Hepatocyte (in vitro differentiated cells): ENCODE measurements around the gene CMTM8. TPM values are rescaled to one million over a fixed set of nuclear protein-coding genes. Genes with fewer than 3 reads are reported as not detected.

Experiments
- DNase-seq: peaks from one replicate; pipeline ENCODE4 v3.0.0-alpha.2; 2016; ENCODE audit warnings: low spot score
- H2AFZ ChIP-seq: fragments of 200-600 bp; sonication (generic); 2 replicates; pipeline ENCODE4 v1.6.0; 2016; ENCODE audit warnings: antibody characterized with exemption, mild to moderate bottlenecking
- H3K27ac ChIP-seq: fragments of 200-600 bp; sonication (generic); 2 replicates; pipeline ENCODE4 v1.5.1; 2016; ENCODE audit warnings: mild to moderate bottlenecking
- H3K27me3 ChIP-seq: fragments of 200-600 bp; sonication (generic); 2 replicates; pipeline ENCODE4 v1.6.1; 2016
- H3K36me3 ChIP-seq: fragments of 200-600 bp; sonication (generic); replicated peaks from 2 replicates; pipeline ENCODE4 v1.5.1; 2016; ENCODE audit warnings: low read depth; ENCODE audit not compliant: insufficient read depth
- H3K4me1 ChIP-seq: fragments of 200-600 bp; sonication (generic); 2 replicates; pipeline ENCODE4 v1.5.1; 2016; ENCODE audit warnings: mild to moderate bottlenecking, moderate library complexity; ENCODE audit not compliant: insufficient read depth
- H3K4me2 ChIP-seq: fragments of 200-600 bp; sonication (generic); 2 replicates; pipeline ENCODE4 v1.6.0; 2016
- H3K4me3 ChIP-seq: fragments of 200-600 bp; sonication (generic); 2 replicates; pipeline ENCODE4 v1.5.1; 2016; ENCODE audit warnings: mild to moderate bottlenecking
- H3K79me2 ChIP-seq: fragments of 200-600 bp; sonication (generic); 2 replicates; pipeline ENCODE4 v1.6.0; 2017; ENCODE audit warnings: mild to moderate bottlenecking
- H3K9me2 ChIP-seq: fragments of 200-600 bp; sonication (generic); replicated peaks from 2 replicates; pipeline ENCODE4 v1.6.0; 2017; ENCODE audit warnings: mild to moderate bottlenecking; ENCODE audit not compliant: insufficient read depth
- H3K9me3 ChIP-seq: fragments of 200-600 bp; sonication (generic); 2 replicates; pipeline ENCODE4 v1.5.1; 2016; ENCODE audit warnings: low read depth, mild to moderate bottlenecking
- H4K20me1 ChIP-seq: fragments of 200-600 bp; sonication (generic); 2 replicates; pipeline ENCODE4 v1.6.0; 2016; ENCODE audit warnings: mild to moderate bottlenecking; ENCODE audit not compliant: insufficient read depth, poor library complexity, severe bottlenecking
- CTCF ChIP-seq: fragments of 200-600 bp; sonication (generic); IDR thresholded peaks from 2 replicates; pipeline ENCODE4 v1.5.1; 2016; ENCODE audit warnings: antibody characterized with exemption, mild to moderate bottlenecking; ENCODE audit not compliant: poor library complexity
- EZH2 ChIP-seq: fragments of 200-600 bp; sonication (generic); IDR thresholded peaks from 2 replicates; pipeline ENCODE4 v1.6.1; 2016; ENCODE audit warnings: antibody characterized with exemption, mild to moderate bottlenecking, borderline replicate concordance
- EZH2phosphoT487 ChIP-seq: fragments of 200-600 bp; sonication (generic); IDR thresholded peaks from one replicate; pipeline ENCODE4 v1.6.1; 2018; ENCODE audit warnings: antibody characterized with exemption, mild to moderate bottlenecking, low read depth, moderate library complexity; ENCODE audit not compliant: unreplicated experiment, severe bottlenecking
- WGBS: methylation state at CpG from one replicate; pipeline ENCODE4 v1.1.6; 2016; ENCODE audit warnings: low lambda C conversion rate; ENCODE audit errors: missing lambda C conversion rate; 5-methylcytosine and 5-hydroxymethylcytosine counted together
- polyA plus RNA-seq: library from polyadenylated mRNA; unstranded; fragments of >200 nt; fragmentation: Nextera tagmentation; extraction: Ambion mirVana; gene quantifications from 2 replicates; pipeline ENCODE4 v1.2.1, GENCODE V29; 2016
- total RNA-seq: library from RNA; depleted of rRNA; stranded (reverse); fragments of >200 nt; gene quantifications from 2 replicates; pipeline ENCODE4 v1.2.3, GENCODE V29; 2014

CMTM8 gene
- total and polyA plus RNA-seq, 2 experiments from 2014 or later, result 20.7 to 34.1 TPM

DNA sequence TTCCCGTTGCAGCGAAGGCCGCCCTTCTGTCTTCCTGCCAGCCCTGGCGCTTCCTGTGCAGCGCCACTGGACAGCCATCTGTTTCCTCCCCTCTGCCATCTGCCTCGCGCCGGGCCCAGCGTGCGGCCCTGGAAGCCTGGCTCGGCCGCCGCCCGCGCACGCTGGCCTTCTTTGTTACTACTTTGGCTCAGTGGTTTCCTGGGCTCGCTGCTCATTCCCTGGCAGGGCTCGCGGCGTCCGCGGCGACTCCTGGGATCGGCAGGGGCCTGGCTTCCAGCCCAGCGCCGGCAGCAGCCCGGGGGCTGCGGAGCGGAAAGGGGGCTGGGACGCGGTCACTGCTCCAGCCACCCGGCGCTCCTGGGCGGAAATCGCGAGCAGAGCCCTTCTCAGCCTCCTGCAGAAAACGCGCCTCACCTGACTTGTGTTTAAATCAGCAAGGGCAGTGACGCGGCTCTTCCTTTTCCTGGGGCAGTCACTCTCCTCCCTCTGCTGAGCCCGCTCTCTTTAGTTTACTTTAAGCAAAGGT, 163.1 kb downstream of the CMTM8 start:
- H3K9me2 ChIP-seq, result no peaks in the 10 kb centered on the region
- peaks cover 10% of the 10 kb centered on the region for H3K4me1 ChIP-seq
- no peaks in the 10 kb centered on the region for H3K9me3 ChIP-seq
- peak; percentile 69 for DNase-seq
- no peaks in the 10 kb centered on the region for H3K36me3 ChIP-seq
- no peak for TF ChIP-seq EZH2
- no peak for TF ChIP-seq CTCF
- TF ChIP-seq EZH2phosphoT487, result no peak
- peaks cover 37% of the 10 kb centered on the region for H3K79me2 ChIP-seq
- peak overlapping the region; percentile 87 for H3K4me2 ChIP-seq
- H3K27me3 ChIP-seq, result no peaks in the 10 kb centered on the region
- H4K20me1 ChIP-seq, result no peaks in the 10 kb centered on the region
- peak overlapping the region; percentile 86 for H3K27ac ChIP-seq
- peak overlapping the region; percentile 22 for H3K4me3 ChIP-seq
- peak overlapping the region; percentile 92 for H2AFZ ChIP-seq
- WGBS, result 5% methylated on average over 37 of the region's 41 CpGs

- peaks cover 44% of the 10 kb centered on the region for H3K79me2 ChIP-seq
- no peaks in the 10 kb centered on the region for H3K36me3 ChIP-seq
- H3K9me2 ChIP-seq, result no peaks in the 10 kb centered on the region
- H3K4me2 ChIP-seq, result no peak overlapping the region
- no peaks in the 10 kb centered on the region for H3K27me3 ChIP-seq
- no peak overlapping the region for H3K4me3 ChIP-seq
- peaks cover 15% of the 10 kb centered on the region for H3K4me1 ChIP-seq
- TF ChIP-seq CTCF (no peak), EZH2phosphoT487 (no peak), EZH2 (no peak)
- H4K20me1 ChIP-seq, result no peaks in the 10 kb centered on the region
- no peak for DNase-seq
- H3K27ac ChIP-seq, result no peak overlapping the region
- H2AFZ ChIP-seq, result no peak overlapping the region
- WGBS, result 93% methylated on average over 3 of the region's 3 CpGs
- no peaks in the 10 kb centered on the region for H3K9me3 ChIP-seq
Observed at GRCh38 chr3:32403663-32404062, 165.2 kb downstream of the CMTM8 start.

GRCh38 chr3:32404714-32405113, 166.2 kb downstream of the CMTM8 start:
- Histone ChIP-seq H2AFZ (no peak overlapping the region), H4K20me1 (no peaks in the 10 kb centered on the region), H3K9me2 (no peaks in the 10 kb centered on the region), H3K4me2 (no peak overlapping the region), H3K27me3 (no peaks in the 10 kb centered on the region), H3K4me3 (no peak overlapping the region), H3K4me1 (peaks cover 15% of the 10 kb centered on the region), H3K9me3 (no peaks in the 10 kb centered on the region), H3K27ac (no peak overlapping the region), H3K79me2 (peaks cover 46% of the 10 kb centered on the region), H3K36me3 (no peaks in the 10 kb centered on the region)
- DNase-seq, result no peak
- 95% methylated on average over 1 of the region's 1 CpG for WGBS
- no peak for TF ChIP-seq EZH2
- no peak for TF ChIP-seq EZH2phosphoT487

DNA sequence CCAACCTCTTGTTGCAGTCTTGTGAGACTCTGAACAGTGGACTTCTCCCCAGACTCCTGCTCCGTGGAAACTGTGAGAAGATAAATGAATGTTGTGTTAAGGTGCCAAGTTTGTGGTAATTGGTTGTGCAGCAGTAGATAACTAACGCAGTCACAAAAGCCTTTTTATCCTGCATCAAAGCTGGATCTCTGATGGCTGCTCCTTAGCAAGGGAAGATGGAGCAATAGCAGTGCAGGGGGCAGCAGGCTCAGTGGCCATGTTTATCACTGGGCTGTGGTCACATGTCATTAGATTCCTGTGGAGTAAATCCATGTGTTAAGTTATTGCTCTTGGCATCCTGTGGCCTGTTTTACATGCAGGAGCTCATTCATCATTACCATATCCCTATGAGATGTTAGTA, 166.7 kb downstream of the CMTM8 start:
- H2AFZ ChIP-seq, result no peak overlapping the region
- no peaks in the 10 kb centered on the region for H3K36me3 ChIP-seq
- H3K27ac ChIP-seq, result no peak overlapping the region
- no peak overlapping the region for H3K4me2 ChIP-seq
- H3K9me3 ChIP-seq, result no peaks in the 10 kb centered on the region
- peaks cover 46% of the 10 kb centered on the region for H3K79me2 ChIP-seq
- H4K20me1 ChIP-seq, result no peaks in the 10 kb centered on the region
- TF ChIP-seq EZH2phosphoT487 (no peak), EZH2 (no peak), CTCF (no peak)
- WGBS, result 79% methylated on average over 2 of the region's 2 CpGs
- H3K27me3 ChIP-seq, result no peaks in the 10 kb centered on the region
- no peaks in the 10 kb centered on the region for H3K9me2 ChIP-seq
- no peak overlapping the region for H3K4me3 ChIP-seq
- peaks cover 15% of the 10 kb centered on the region for H3K4me1 ChIP-seq
- no peak for DNase-seq
